Measurements from ENCODE around the gene CACNB4.
"Not testable (repeated sequence)": the region's sequence is repeated elsewhere in the genome, so short reads cannot be mapped to it uniquely, and the experiment has no call there.

CACNB4 gene

DNA sequence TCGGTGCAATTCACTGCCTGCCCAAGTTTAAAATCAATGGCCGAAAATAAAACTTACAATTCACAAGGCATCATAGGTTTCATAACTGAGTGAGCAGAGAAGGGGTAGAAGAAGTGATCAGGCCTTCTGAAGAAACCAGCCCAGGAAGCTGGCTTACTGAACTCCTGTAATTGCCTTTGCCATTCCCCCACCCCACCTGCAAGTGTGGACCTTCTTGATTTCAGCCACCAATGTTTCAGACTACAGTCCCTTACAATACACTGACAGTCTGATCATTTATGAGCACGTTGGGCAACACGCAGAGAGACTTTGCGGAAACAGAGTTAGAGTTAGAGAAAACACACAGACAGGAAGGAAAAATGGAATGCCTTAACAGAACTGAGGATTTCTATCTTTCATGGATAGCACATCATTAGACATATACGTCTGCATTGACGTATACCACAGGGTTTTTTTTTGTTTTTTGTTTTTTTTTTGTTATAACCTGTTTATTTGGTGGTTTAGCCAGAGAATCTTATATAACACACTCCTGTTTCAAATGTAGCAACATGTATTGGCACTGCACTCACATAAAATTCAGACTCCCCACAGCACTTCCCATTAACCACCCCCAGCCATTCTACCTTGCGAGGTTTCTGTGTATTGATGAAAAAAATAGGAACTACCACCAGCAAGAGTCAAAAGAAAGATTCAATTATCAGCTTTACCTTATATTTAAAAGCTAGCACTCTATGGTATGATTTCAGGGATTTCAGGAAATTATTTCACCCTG, 126.4 kb downstream of the CACNB4 start:
- DNase-seq, result no peak

DNA sequence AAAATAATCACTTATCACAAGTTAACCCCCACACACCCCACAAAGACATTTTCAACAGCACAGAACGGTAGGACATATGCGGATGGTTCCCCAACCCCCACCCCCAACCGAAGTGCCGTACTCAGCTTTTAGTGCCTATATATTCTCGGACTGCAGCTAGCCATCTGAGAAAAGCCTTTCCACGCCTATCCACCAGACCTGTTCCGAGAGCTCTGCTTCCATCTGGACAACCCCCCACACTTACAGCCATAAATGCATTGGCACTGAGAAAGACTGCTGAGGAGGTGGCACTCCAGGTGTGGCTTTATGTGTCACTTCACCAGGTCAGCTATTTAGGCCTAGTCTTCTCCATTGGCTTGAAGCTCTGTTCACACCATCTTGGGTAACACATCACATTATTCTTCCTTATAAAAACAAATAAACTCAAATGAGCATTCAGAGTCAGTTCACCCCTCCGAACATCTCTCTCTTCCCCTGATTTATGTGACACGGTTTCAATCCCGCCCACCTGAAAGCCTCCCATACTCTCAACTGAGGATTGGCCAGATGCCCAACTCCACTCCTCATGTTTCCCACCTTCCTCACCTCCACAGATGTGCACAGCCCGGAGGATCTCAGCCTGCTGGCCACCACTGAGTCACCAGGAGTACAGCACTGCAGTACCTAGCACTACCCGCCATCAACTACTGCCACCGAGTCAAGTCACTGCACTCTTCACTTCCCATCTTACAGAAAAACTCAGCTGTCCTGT, 127.4 kb downstream of the CACNB4 start:
- no peak for DNase-seq

DNA sequence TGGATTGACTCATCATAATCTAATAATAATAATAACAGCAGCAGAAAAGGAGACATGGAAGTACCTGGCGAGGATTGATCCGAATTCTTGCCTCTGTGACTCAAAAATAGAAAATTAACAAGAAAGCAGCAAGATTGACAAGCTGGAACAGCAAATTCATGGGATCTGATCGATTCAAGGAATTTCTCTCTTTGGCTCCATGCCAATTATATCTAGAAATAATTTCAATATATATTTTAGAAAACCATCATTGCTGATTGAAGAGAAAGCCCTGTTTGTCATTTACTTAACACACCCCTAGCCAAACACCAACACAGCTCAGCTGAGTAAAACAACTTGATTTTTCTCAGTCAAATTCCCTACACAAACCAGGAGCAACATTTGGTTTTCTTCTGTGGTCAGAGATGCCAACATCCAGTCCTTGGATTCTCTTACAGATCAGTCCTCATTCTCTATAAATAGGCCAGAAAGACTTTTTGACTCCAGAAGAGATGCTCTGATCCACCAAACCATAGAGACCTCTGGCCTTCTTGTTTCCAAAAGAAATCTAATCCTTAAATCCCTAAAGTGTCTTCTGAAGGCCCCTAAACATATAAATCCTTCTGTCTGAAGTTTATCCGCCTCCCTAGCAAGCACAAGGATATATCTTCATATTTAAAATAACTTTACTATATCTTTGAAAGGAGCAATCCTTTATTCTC, 129.9 kb downstream of the CACNB4 start:
- DNase-seq, result no peak

DNA sequence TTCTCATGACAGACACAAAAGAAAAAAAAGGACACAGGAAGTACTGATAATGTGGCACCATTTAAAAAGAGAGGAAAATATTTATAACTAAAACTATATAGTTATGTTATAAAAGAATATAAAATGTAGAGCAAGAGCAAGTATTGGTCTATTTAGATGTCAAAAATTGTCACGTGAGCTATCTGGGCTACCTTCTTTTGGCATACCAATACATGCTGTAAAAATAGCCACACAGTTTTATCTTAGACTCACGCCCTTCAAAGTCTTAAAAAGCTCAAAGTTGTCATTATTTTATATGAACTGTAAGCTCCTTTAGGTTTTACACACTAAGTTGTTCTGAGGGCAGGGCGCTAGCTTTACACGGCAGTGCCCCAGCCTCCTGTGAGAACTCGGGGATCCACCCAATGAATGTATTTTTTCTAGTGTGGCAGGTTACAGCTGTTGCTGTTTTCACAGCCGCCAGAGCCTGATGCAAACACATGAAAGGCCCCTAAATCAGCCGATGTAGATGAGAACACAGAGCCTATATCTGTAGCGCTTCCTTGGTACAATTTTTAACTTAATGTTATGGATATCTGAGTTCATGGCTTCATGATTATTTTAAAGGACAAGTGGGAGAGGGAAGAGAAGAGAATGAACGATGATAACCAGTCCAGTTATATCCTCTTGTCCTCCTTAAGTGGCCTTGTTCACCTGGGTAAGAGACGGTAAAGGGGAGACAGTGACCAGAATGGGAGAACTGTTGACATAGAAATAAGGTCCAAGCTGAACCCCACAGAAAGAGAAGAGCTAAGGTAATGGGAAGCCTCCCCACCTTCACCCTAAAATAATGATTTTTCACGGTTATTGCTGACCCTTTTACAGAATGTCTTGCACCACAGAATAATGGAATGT, 130.8 kb downstream of the CACNB4 start:
- no peak for DNase-seq

DNA sequence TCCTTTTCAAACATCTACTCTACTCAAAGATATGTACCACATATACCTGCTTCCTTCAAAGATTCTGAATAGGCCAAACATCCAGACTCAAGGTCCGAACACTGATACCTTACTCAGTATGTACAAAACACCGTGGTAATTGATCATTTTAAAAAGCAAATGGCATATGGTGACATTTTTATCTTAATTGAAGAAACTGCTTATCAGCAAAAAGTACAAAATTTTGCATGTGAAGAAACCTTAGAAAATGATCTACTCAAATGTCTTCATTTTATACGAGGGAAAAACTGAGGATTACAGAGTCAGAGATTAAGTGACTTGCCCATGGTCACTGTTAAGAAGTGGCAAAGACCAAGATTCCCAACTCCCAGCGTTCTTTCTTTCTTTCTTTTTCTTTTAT, 133.0 kb downstream of the CACNB4 start:
- no peak for DNase-seq

DNA sequence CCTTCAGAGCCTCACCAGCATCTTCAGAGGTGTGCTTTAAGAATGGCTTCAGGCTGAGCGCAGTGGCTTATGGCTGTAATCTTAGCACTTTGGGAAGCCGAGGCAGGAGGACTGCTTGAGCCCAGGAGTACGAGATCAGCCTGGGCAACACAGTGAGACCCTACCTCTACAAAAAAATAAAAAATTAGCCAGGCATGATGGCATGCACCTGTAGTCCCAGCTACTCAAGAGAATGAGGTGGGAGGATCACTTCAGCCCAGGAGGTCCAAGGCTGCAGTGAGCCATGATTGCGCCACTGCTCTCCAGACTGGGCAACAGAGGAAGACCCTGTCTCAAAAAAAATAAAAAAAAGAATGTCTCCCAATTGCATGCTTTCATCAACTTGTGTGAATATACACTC, 137.3 kb downstream of the CACNB4 start:
- DNase-seq, result no peak

DNA sequence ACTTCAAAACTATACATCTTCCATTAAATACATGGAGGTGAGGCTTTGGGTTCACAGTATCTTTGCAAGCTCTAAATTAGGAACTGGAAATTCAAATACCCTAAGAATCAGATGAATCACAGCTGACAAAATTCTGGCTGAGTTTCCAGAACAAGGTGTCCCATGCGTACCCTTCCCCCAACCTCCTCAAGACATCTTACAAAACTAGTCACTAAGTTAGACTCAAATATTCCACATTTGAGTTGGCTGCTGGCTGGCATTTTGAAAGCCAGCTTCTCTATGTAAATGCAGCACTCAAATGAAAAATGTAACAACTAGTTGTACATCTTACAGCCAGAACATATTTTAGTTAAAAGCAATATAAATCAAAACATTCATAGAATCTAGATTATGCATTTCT, 139.6 kb downstream of the CACNB4 start:
- no peak for DNase-seq

DNA sequence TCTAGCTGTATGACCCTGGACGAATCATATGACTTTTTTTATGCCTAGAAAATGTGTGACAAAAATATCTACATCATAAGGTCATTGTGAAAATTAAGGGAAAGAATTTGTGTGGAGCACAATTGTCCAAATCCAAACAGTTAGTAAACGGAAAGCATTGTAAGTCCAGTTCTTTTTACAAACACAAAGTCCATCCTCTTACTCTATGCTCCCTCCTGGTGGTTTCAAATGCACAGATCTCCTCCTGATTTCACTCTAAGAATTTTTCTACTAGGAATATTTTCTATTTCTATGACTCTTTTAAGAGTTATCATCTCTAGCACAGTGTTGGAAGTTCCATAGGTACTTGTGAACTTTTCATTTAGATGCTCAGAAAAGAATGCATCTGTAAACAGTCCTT, 145.4 kb downstream of the CACNB4 start:
- DNase-seq, result no peak

DNA sequence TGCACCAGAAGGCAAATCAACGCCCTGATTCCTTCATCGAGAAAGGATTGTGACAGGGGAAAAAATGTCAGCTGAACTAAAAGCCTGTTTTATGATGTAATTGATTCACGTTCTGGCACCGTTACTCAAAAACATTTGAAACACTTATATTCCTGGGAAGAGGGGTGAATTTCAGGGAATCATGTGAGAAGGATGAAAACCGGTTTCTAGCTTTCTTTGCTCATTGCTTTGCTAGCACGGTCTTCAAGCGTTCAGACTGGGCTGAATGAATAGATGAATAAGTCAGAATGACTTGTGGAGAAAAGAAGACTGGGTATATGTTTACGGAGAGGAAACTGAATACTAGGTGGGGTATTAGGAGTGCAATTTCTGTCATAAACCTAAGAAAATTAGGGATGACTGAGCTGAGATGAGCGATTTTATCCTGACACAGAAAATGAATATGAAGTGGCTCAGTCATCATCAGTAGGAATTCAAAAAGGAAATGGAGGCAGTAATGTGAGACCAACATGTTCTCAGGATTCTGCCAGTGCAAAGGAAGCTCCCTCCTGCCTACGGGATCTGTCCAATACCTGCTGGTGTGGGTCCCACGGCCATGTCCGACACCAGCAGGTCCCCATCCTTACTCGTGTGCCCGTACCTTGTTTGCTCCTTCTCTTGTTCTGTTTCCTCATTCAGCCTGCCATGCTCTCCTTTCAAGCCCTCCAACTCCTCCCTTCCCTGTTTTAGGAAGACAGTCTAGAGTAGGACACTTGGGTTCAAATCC, 146.0 kb downstream of the CACNB4 start:
- no peak for DNase-seq

DNA sequence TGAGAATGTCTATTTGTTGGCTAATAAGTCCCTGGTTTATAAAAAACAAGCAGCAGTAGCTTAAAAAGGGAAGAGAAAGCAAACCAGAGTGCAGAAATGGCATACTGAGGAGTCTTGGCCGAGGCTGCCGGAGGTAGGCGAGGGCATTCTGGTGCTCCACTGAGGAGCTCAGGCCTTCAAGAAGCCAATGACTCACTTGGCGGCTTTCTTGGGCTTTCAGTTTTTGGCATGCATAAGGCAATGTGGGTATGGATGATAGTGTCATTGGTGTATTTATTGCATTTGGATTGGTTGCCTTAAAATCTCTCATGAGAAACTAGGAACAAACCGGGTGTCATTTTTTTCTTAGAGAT, 151.1 kb downstream of the CACNB4 start:
- no peak for DNase-seq

DNA sequence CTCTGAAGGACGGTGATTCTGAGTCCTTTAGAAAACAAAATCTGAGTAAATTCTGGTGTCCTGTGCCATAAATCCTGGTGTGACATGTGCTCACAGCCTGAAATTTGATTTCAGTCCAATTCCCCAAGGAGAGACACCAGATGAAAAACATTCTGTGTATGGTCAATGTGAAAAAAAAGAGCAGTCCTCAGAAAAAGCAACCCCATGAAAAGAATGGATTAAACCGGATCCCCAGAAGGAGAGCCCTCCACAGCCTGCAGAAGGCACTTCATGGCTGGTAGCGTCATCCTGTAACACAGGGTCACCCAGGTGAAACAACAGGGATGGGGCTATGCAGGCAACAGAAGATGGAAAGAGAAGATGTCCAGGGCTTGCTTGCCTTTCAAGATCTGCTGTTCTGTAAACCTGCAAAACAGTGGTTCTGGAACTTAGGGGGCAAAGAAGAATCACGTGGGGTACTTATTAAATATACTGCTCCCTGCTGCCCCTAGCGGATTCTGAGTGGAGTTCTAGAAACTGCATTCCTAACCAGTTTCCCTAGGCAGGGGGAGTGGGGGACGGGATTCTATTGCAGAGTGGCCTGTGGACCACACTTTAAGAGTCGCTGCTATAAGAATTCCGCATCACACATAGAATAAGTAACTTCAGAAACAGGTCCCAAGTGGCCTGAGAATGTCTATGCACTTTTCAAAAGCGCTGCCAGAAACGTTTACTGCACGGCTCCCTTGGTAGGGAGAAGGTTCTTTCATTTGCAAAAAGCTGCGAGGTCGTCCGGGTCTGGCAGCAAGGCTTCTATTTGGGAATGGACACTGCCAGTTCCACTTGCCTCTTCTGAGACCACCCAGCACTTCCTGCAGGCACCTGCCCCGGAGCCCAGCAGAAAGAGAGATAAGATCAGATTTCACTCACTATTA, 151.7 kb downstream of the CACNB4 start:
- peak; percentile 13 for DNase-seq

DNA sequence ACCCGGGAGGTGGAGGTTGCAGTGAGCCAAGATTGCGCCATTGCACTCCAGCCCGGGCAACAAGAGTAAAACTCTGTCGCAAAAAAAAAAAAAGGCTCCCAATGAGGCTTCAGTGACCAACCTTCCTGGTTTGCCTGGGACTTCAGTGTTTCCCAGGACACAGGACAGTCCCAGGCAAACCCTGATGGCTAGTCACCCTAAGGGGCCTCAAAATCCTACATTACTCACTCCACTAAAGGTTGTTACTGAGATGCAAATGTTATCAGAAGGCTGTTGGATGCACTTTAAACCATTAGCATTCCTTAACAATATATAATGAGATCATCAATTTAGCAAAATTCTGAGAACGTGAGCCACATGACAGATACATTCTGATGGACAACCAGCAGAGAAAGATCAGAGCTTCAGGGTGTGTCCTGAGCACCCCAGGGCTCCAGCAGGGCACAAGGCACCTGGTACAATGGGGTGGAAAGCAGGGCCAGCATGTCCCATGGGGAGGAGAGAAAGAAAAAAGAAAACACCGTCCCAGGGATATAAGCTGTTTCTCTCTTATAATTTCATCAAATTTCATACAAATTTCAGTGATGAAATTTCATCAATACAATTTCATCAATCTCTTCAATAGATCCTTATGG, 152.5 kb downstream of the CACNB4 start:
- DNase-seq, result no peak

DNA sequence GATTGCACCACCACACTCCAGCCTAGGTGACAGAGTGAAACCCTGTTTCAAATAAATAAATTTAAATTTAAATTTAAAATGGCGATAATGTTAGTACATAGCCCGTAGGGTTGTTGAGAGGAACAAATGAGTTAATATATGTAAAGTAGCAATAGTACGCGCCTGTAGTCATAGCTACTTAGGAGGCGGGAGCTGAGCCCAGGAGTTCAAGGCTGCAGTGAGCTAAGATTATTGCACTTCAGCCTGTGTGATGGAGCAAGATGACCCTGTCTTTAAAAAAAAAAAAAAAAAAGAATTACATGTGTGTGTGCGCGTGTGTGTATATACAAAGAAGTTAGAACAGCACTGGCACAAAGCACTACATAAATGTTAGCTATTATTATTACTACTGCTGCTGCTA, 153.2 kb downstream of the CACNB4 start:
- no peak for DNase-seq

DNA sequence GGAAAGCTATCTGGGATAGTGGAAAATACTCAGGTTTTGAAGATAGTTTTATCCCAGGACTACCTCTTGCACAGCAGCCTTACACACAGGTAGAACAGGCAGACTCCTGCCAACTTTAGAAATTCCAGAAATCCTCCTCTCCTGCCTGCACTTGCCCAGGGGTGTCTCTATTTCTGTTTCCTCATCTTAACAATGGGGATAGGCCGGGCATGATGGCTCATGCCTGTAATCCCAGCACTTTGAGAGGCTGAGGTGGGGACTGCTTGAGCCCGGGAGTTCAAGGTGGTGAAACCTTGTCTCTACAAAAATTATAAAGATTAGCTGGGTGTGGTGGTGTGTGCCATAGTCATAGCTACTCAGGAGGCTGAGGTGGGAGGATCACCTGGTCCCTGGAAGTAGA, 153.7 kb downstream of the CACNB4 start:
- DNase-seq, result no peak

DNA sequence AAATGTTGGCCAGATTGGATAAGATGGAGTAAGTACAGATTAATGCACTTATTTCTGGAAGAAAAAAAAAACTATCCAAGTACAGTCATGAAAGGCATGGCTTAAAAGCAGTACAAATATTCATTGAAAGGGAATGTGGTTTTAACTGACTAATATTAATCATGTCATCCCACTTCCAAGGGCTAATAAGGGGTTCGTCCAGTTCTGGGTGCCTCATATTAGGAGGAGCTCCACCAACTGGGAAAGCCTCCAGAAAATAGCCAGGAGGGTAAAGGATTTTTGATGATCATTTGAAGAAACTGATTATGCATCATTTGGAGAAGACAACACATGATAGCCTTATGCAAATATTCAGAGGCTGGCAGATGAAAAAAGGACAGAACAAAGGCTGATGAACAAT, 155.4 kb downstream of the CACNB4 start:
- DNase-seq, result no peak

DNA sequence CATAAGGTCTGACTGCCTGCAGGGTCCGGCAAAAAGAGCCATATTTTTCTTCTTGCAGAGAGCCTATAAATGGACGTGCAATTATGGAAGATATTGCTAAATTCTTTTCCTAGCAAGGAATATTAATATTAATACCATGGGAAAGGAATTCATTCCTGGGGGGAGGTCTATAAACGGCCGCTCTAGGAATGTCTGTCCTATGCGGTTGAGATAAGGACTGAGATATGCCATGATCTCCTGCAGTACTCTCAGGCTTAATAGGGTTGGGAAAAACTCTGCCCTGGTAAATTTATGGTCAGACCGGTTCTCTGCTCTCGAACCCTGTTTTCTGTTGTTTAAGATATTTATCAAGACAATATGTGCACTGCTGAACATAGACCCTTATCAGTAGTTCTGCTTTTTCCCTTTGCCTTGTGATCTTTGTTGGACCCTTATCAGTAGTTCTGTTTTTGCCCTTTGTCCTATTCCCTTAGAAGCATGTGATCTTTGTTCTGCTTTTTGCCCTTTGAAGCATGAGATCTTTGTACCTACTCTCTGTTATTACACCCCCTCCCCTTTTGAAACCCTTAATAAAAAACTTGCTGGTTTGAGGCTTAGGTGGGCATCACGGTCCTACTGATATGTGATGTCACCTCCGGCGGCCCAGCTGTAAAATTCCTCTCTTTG, 156.2 kb downstream of the CACNB4 start:
- not testable (repeated sequence) for DNase-seq

DNA sequence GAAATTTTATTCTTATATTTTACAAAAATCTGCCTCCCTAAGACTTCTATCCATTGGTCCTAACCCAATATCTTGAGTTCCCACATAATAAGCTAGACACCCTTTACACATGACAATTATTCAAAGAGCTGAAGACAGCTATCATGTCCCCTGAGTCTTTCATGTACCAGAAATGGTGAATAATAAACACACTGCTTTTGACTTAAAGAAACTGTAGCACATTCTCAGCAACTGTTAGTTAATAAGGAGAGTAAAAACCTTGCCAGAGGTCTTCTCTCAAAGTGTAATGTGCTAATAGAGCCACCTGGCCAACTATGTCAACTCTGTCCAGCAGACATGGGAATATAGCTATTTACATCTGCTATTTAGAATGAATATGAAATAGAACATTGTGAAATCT, 160.9 kb downstream of the CACNB4 start:
- DNase-seq, result no peak

DNA sequence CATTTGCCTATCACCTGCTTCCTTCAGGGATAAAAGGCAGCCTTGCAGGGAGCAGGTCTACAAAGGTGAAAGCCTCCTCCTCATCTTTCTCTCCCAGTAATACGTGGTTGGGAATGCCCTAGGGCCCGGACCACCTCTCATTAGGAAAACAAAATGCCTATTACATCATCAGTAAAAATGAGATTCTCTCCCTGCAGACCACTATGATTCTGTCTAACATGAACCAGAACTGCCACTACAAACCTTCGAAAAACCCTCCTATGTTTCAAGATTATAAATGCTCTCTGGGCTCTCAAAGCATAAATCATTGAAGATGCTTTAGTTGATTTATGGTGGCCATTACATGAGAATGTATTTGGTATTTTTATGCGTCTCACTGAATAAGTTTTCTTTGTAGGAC, 162.2 kb downstream of the CACNB4 start:
- DNase-seq, result no peak

DNA sequence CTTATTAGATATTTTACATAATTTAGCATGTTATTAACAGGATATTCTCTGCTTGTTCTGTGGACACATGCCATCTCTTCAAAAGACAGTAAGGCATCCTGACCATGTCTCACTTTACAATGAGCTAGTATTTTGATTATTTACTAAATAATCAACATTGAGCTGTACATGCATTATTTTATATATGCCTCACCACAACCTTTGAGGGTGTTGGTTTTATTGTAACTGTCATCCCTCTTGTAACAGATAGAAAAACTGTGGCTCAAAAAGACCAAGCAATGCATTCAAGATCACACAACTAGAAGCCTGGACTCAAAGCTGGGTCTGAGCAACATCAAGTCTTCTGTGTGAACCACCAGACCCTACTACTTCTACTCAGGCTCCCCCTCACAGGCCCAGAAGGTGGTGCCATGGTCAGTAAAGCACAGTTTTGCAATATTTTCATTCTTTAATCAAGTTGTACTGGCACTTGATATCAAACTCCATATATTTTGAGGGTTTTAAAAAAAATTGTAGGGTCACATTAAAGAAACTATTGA, 165.5 kb downstream of the CACNB4 start:
- DNase-seq, result no peak

DNA sequence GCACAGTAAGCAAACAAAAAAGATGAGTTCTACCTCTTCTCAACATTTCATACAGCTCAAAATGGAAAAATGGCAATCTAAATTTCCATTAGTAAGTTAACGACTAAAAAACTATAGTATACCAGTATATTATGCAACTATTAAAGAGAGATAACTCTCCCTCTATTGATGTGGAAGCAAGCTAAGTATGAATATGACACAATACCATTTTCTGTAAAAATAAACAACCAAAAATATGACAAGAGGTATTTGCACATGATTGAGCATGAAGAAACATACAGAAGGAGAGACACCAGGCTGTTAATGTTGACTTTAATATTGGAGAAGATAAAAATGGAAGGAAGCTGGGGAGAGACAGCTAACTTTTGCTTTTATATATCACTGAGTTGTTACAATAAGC, 167.1 kb downstream of the CACNB4 start:
- DNase-seq, result no peak
